T-helper 1 cell treated with Interleukin-12 subunit alpha and Interleukin-12 subunit beta and Interleukin-4 antibody, amounts not matched to agents 30 μg/mL and 1 μg/mL, for 36 hours (primary cell): Measurements from ENCODE around the gene FAM177A1.

Experiments
- H3K27ac Mint-ChIP-seq: one replicate; pipeline ENCODE4 v1.8.0; 2021; ENCODE audit warnings: mild to moderate bottlenecking, mixed read lengths
- H3K27me3 Mint-ChIP-seq: one replicate; pipeline ENCODE4 v1.8.0; 2021; ENCODE audit warnings: low read depth, mixed read lengths
- H3K36me3 Mint-ChIP-seq: one replicate; pipeline ENCODE4 v1.8.0; 2021; ENCODE audit warnings: low read depth, mixed read lengths
- H3K4me1 Mint-ChIP-seq: one replicate; pipeline ENCODE4 v1.8.0; 2021; ENCODE audit warnings: low read depth, mixed read lengths
- H3K4me3 Mint-ChIP-seq: one replicate; pipeline ENCODE4 v1.8.0; 2021; ENCODE audit warnings: mild to moderate bottlenecking, moderate library complexity, mixed read lengths
- H3K9me3 Mint-ChIP-seq: one replicate; pipeline ENCODE4 v1.8.0; 2021; ENCODE audit warnings: mixed read lengths

The FAM177A1 gene

DNA sequence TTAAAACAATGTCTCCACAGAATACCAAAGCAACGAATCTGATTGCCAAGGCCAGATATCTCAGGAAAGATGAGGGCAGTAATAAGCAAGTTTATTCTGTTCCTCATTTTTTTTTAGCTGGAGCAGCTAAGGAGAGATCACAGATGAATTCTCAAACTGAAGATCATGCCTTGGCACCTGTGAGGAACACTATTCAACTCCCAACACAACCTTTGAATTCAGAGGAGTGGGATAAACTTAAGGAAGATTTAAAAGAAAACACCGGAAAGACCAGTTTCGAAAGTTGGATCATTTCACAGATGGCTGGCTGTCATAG, 77.3 kb downstream of the FAM177A1 start:
- Mint-ChIP-seq H3K36me3 (peaks cover 34% of the 10 kb centered on the region), H3K4me3 (peak overlapping the region; percentile 90), H3K27ac (peak overlapping the region; percentile 99), H3K9me3 (no peaks in the 10 kb centered on the region), H3K27me3 (no peaks in the 10 kb centered on the region), H3K4me1 (peaks cover 43% of the 10 kb centered on the region)

GRCh38 chr14:35124127-35124526, 78.1 kb downstream of the FAM177A1 start:
- Mint-ChIP-seq H3K27ac (no peak overlapping the region), H3K36me3 (peaks cover 39% of the 10 kb centered on the region), H3K27me3 (no peaks in the 10 kb centered on the region), H3K9me3 (no peaks in the 10 kb centered on the region), H3K4me3 (peak overlapping the region; percentile 90), H3K4me1 (peaks cover 48% of the 10 kb centered on the region)
